GM21717 (cell line): ENCODE measurements around the gene MISP.

Experiments used
- ATAC-seq: cut with Tn5 transposase; IDR thresholded peaks from one replicate; pipeline ENCODE4 v1.9.1; 2021; ENCODE audit warnings: mild to moderate bottlenecking, moderate library complexity; ENCODE audit not compliant: unreplicated experiment

Gene MISP

GRCh38 chr19:806815-807421, 56.0 kb downstream of the MISP start:
- ATAC-seq = no peak

GRCh38 chr19:807627-808422, 56.9 kb downstream of the MISP start:
- ATAC-seq = no peak

GRCh38 chr19:808423-808775, 57.5 kb downstream of the MISP start:
- ATAC-seq = no peak

- no peak for ATAC-seq
Observed at GRCh38 chr19:810077-810855, 59.4 kb downstream of the MISP start.

GRCh38 chr19:810883-811489, 60.1 kb downstream of the MISP start:
- ATAC-seq = no peak

GRCh38 chr19:811506-812048, 60.7 kb downstream of the MISP start:
- ATAC-seq = no peak

- ATAC-seq = no peak
Observed at GRCh38 chr19:812049-812746, 61.3 kb downstream of the MISP start.

- no peak for ATAC-seq
Observed at GRCh38 chr19:812747-813218, 61.9 kb downstream of the MISP start.

GRCh38 chr19:813219-814151, 62.6 kb downstream of the MISP start:
- ATAC-seq = no peak
